Measurements from ENCODE around the gene PLCXD1.
"Not testable (repeated sequence)": the region's sequence is repeated elsewhere in the genome, so short reads cannot be mapped to it uniquely, and the experiment has no call there.

The PLCXD1 gene, protein sequence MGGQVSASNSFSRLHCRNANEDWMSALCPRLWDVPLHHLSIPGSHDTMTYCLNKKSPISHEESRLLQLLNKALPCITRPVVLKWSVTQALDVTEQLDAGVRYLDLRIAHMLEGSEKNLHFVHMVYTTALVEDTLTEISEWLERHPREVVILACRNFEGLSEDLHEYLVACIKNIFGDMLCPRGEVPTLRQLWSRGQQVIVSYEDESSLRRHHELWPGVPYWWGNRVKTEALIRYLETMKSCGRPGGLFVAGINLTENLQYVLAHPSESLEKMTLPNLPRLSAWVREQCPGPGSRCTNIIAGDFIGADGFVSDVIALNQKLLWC

DNA sequence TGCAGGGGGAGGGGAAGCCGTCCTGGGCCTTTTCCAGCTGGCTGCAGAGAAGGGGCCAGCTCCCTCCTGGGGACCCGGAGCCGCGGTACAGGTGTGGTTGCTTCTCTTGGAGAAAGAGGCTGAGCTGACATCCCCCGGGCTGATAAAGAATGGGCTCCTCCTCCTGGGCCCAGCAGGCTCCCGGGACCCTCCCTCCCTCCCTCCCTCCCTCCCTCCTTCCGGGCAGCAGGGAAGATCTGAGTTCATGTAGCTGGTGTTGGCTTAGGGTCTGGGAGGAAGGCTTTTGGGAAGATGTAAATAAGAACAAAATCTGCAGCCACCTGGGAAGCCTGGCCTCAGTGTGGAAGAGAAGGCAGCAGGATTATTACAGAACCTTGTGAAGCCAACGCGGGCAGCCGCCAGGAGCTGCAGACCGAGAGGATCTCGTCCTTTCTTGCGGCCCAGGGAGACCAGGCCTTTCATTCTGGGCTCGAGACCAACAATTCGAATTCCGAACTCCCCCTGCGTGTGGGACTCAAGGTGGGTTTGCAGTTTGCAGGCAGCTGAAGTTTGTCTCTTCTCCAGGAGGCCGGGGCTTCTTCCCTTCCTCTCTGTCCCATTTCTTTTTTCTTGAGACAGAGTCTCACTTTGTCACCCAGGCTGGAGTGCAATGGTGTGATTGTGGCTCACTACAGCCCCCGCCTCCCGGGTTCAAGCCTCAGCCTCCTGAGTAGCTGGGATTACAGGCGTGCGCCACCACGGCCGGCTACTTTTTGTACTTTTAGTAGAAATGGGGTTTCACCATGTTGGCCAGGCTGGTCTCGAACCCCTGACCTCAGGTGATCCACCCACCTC, at the start of gene PLCXD1:
TSS of gene PLCXD1 (plus strand) at position 216 of the 834 bp plus-strand sequence. CDS start 2,807 bp downstream, outside the sequence.
- DNase-seq = no peak

DNA sequence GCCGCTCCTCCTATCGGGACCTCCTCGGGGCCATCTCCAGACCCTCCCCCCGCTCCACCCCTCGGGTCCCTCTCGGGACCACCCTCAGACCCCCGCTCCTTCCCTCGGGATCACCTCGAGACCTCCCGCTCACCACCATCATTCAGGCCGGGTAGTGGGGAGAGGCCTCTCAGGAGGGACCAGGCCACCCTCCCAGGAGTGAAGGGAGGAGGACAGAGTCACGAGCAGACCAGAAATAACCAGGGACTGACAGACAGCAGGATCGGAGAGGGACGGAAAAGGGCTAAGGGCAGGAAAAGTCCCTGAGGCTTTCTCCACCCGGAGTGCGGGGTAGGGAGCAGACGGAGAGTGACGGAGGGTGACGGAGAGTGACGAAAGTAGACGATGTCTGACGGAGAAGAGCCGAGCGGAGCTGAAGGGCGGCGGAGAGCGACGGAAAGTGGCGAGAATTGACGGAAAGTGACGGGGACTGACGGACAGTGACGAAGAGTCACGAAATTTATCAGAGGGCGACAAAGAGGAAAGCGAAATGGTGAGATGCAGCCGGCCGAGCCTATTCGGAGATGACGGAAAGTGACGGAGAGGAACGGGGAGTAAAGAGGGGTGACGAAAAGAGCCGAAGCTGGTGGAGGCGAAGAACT, 49.4 kb upstream of the PLCXD1 start:
- not testable (repeated sequence) for DNase-seq

DNA sequence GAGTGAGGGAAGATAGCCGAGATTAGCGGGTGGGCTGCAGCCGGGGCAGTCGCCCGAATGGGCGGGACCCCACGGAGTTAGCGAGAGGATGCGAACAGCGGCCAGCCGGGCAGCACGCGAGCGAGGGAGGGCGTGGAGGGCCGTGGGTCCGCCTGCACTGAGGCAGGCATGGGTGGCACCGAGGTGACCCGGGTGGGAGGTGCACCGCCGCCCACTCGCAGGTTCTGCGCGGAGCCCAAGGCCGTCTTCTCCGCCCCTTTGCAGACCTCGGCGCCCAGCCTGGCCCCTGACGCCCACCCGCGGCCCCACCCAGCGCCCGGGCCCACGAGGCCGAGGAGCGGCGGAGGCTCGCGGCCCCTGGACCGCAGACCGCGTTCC, 48.9 kb upstream of the PLCXD1 start:
- DNase-seq = not testable (repeated sequence)

- DNase-seq = not testable (repeated sequence)
Measured at GRCh38 chrX:236201-236600, 45.0 kb upstream of the PLCXD1 start.

GRCh38 chrX:250965-251364, 30.2 kb upstream of the PLCXD1 start:
- no peak for DNase-seq

DNA sequence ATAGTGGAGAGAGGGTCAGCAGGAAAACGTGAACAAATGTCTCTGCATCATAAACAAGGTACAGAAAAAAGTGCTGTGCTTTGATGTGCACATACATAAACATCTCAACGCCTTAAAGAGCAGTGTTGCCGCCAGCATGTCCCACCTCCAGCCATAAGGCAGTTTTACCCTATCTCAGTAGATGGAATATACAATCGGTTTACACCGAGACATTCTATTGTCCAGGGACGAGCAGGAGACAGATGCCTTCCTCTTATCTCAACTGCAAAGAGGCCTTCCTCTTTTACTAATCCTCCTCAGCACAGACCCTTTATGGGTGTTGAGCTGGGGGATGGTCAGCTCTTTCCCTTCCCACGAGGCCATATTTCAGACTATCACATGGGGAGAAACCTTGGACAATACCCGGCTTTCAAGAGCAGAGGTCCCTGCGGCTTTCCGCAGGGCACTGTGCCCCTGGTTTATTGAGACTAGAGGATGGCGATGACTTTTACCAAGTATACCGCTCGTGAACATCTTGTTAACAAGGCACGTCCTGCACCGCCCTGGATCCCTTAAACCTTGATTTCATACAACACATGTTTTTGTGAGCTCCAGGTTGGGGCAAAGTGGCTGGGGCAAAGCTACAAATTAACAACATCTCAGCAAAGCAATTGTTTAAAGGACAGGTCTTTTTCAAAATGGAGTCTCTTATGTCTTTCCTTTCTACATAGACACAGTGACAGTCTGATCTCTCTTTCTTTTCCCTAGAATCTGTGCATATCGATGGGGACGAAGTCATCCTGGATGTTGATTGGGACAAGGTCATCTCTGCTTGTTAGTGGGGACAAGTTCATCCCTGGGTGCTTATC, 29.6 kb upstream of the PLCXD1 start:
- not testable (repeated sequence) for DNase-seq

GRCh38 chrX:252244-252956, 28.8 kb upstream of the PLCXD1 start:
- no peak for DNase-seq

GRCh38 chrX:252957-253291, 28.3 kb upstream of the PLCXD1 start:
- no peak for DNase-seq

- DNase-seq = no peak
Measured at GRCh38 chrX:253451-254297, 27.5 kb upstream of the PLCXD1 start.

DNA sequence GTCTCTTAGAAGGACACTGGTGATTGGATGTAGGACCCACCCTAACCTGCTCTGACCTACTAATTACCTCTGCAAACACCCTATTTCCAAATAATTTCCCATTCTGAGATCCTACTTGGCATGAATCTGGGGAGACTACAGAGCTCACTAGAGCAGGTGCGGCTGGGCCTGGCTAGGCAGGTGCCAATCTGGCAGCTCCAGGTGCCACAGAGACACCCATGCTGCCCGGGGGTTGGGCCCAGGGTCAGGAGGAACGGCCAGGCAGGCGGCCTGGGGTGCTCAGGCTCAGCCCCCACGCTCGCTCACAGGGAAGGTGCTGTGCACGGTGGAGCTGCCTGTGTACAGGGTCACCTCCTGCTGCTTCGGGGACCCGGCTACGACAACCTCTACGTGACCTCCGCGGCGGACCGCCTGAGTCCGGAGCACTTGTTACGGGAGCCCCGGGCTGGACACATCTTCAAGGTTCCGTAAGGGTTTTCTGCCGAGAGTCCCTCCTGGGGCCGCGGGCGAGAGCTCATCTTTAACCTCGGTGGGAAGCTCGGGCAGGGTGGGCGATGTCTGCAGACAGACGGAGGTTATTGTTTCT, 26.5 kb upstream of the PLCXD1 start:
- no peak for DNase-seq

DNA sequence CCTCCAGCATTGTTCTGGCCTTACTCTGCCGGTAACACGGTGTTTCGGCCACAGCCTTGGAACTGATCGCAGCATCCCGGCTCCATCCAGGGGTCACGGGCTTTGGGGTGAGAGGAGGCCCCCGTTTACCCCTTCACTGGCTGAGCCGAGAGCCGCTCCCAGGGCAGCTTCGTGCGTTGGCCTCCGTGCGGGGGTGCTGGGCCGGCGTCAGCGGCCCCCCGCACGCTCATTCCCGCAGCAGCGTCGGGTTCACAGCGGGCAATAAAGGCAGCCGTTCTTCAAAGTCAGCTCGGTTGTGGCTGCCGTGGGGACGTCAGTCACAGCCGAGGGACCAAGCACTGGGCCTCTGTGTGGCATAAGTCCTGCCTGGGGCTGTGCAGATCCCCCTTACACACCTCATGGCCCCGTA, 25.3 kb upstream of the PLCXD1 start:
- DNase-seq = no peak

- DNase-seq = not testable (repeated sequence)
Measured at GRCh38 chrX:257054-257453, 24.1 kb upstream of the PLCXD1 start.

- no peak for DNase-seq
Measured at GRCh38 chrX:257681-258289, 23.4 kb upstream of the PLCXD1 start.

- DNase-seq = no peak
Measured at GRCh38 chrX:258291-259040, 22.7 kb upstream of the PLCXD1 start.

- no peak for DNase-seq
Measured at GRCh38 chrX:259692-260355, 21.4 kb upstream of the PLCXD1 start.

GRCh38 chrX:261167-261918, 19.8 kb upstream of the PLCXD1 start:
- no peak for DNase-seq

DNA sequence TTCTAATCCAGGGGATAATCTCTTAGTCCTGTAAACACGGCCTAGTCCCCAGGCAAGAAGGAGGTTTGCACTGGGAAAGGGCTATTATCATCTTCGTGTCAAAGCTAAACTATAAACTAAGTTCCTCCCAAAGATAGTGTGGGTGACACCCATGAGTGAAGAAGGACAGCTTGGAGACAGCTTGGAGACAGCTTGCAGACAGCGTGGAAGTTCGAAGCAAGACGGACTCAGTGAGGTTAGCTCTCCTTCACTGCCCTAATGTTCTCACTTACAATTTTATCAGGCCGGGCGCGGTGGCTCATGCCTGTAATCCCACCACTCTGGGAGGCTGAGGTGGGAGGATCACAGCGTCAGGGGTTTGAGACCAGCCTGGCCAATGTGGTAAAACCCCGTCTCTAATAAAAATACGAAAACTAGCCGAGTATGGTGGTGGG, 19.2 kb upstream of the PLCXD1 start:
- no peak for DNase-seq

GRCh38 chrX:262381-262909, 18.7 kb upstream of the PLCXD1 start:
- no peak for DNase-seq

Data from NCI-H1105 treated with DMSO at 0.1 percent for 48 hours (cell line).